ENCODE data around the gene PUS3.

DNA sequence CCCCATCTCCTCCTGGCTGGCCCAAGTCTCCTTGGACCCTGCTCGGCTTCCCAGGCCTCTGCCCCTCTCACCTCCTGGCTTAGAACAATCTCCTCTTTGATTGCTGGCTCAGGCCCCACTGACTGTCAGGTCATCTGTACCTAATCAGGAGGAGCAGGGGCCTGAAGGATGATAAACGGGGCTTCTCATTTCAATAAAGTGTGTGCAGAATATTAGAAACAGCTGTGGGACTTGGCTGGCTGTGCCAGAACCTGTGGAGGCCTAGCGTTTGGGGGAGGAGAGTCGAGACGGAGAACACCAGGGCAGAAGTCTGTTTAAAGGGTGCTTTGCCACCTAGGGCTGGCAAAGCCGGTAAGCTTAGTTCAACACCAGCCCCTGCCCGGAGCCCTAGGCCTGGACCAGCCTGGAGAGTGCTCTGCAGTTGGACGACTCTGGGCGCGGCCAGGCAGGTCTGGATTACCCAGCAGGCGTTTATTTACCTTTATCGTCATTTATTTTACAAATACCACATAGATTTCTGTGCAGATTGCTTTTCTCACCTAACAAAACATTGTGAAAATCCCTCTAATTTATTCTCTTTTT, 32.7 kb upstream of the PUS3 start:
- TF ChIP-seq, protein P1, sequence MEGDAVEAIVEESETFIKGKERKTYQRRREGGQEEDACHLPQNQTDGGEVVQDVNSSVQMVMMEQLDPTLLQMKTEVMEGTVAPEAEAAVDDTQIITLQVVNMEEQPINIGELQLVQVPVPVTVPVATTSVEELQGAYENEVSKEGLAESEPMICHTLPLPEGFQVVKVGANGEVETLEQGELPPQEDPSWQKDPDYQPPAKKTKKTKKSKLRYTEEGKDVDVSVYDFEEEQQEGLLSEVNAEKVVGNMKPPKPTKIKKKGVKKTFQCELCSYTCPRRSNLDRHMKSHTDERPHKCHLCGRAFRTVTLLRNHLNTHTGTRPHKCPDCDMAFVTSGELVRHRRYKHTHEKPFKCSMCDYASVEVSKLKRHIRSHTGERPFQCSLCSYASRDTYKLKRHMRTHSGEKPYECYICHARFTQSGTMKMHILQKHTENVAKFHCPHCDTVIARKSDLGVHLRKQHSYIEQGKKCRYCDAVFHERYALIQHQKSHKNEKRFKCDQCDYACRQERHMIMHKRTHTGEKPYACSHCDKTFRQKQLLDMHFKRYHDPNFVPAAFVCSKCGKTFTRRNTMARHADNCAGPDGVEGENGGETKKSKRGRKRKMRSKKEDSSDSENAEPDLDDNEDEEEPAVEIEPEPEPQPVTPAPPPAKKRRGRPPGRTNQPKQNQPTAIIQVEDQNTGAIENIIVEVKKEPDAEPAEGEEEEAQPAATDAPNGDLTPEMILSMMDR (IDR thresholded peaks at IDR 0.05): no peak
- TF ChIP-seq POLR2A (IDR thresholded peaks at IDR 0.05): no peak

Measured in Peyer's patch (tissue), 4 donors.